Body of pancreas (tissue), 4 donors: ENCODE data around the gene PCDHGA4. TPM values are rescaled to one million over a fixed set of nuclear protein-coding genes. Genes with fewer than 3 reads are reported as not detected.
"Not testable (repeated sequence)": the region's sequence is repeated elsewhere in the genome, so short reads cannot be mapped to it uniquely, and the experiment has no call there.

ENCODE experiments used
- ATAC-seq: fragments of 150-250 bp; one replicate; pipeline ENCODE4 v1.9.1; 2016
- DNase-seq, 4 donors: peaks; one replicate each; pipeline ENCODE4 v3.0.0-alpha.2; 2019
- H3K27ac ChIP-seq, 4 donors: fragments of 200-600 bp; sonication (generic); 1 replicate in 3 of 4; 2 replicates in 1 of 4; pipeline versions ENCODE4 v1.5.1 to v1.6.1; 2016 to 2019; ENCODE audit warnings: mild to moderate bottlenecking in 1 of 4, mixed read lengths in 1 of 4, moderate library complexity in 1 of 4
- H3K27me3 ChIP-seq, 2 donors: fragments of 200-600 bp; sonication (generic); one replicate each; pipeline ENCODE4 v1.6.0; 2016; ENCODE audit warnings: mild to moderate bottlenecking in 1 of 2
- H3K36me3 ChIP-seq, 2 donors: fragments of 200-600 bp; sonication (generic); replicated peaks in 1 of 2; 2 replicates each; pipeline ENCODE4 v1.5.1; 2016; ENCODE audit warnings: low read depth in 2 of 2; ENCODE audit not compliant: insufficient read depth in 1 of 2
- H3K4me1 ChIP-seq: fragments of 200-600 bp; sonication (generic); one replicate; pipeline ENCODE4 v1.6.0; 2016
- H3K4me3 ChIP-seq, 2 donors: fragments of 200-600 bp; sonication (generic); 1 replicate in 1 of 2; 2 replicates in 1 of 2; pipeline ENCODE4 v1.5.1; 2016 to 2019
- H3K9me3 ChIP-seq, 3 donors: fragments of 200-600 bp; sonication (generic); 1 replicate in 2 of 3; 2 replicates in 1 of 3; pipeline ENCODE4 v1.5.1; 2016
- POLR2A ChIP-seq, 3 donors: fragments of 450-650 bp; IDR thresholded peaks; one replicate each; pipeline ENCODE4 v1.6.1; 2016; ENCODE audit warnings: antibody characterized with exemption in 3 of 3, mild to moderate bottlenecking in 2 of 3
- WGBS, 2 donors: methylation state at CpG; one replicate each; pipeline ENCODE4 v1.1.5; 2017; 5-methylcytosine and 5-hydroxymethylcytosine counted together
- intact Hi-C: fragments of 100-400 bp; cut with DNase I; formaldehyde crosslinking; loops from one replicate; pipeline ENCODE4 v1.15.1; 2023
- total RNA-seq, 2 donors: library from RNA; depleted of rRNA; stranded (reverse); fragments of >200 nt; gene quantifications; one replicate each; pipeline ENCODE4 v1.1.0, GENCODE V29; 2016
- TF ChIP-seq, protein P1 (sequence below), 7 experiments: fragments of 450-650 bp in 4 of 7; fragments of 200-600 bp in 3 of 7; sonication (generic) in 3 of 7; IDR thresholded peaks; one replicate each; pipeline ENCODE4 v1.5.1; 2016 to 2019; ENCODE audit warnings: antibody characterized with exemption in 7 of 7

The PCDHGA4 gene
- total RNA-seq, 2 donors from 2014 or later: 6.7 to 10.9 TPM

DNA sequence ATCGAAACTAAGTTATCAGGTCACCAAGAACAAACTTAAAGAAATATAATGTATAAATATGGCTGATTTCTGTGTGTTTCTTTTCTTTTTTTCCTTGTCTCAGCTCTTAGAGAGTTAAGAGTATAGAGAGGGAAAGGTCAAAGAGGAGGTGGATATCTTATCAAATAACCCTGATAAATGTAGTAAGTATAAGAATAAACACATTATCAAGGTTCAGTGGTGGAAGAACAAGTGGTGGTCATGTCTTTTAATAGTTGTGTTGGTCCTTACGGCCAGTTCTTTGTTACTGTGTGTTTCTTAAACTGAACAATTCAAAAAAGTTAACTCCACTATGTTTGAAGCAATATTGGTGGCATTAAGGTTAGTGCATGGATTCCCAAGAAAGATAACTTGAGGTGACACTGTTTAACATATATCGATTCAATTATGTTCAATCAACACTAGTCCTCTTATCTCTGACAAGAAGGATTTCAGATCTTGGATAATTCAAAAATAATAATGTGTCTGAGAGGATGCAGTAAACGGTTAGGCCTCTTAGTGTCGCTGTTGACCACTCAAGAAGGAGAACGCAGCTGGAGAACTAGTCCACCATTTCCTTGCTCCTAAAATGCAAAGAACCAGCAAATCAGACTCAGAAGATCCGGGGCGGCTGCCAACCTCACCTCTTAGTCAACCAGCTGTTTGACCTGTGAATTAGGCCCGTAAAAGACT, 11.4 kb upstream of the PCDHGA4 start, which contains the start of gene PCDHGA3:
Gene PCDHGA3, plus strand, starts transcription at position 588 of the 711 bp plus-strand sequence. CDS start 205 bp downstream, outside the sequence.
- ATAC-seq (peak; percentile 40), DNase-seq (peak in 2 of 4 donors; percentile 26 to 44)
- intact Hi-C loops: no loop called here
- Histone ChIP-seq H3K9me3 (peaks cover 0 to 43% (median 4%) of the 10 kb centered on the region in 3 donors), H3K27me3 (no peaks in the 10 kb centered on the region), H3K36me3 (no peaks in the 10 kb centered on the region), H3K4me1 (no peaks in the 10 kb centered on the region), H3K27ac (no peak within 1 kb of the TSS), H3K4me3 (no peak within 1 kb of the TSS)
- TF ChIP-seq, protein P1, sequence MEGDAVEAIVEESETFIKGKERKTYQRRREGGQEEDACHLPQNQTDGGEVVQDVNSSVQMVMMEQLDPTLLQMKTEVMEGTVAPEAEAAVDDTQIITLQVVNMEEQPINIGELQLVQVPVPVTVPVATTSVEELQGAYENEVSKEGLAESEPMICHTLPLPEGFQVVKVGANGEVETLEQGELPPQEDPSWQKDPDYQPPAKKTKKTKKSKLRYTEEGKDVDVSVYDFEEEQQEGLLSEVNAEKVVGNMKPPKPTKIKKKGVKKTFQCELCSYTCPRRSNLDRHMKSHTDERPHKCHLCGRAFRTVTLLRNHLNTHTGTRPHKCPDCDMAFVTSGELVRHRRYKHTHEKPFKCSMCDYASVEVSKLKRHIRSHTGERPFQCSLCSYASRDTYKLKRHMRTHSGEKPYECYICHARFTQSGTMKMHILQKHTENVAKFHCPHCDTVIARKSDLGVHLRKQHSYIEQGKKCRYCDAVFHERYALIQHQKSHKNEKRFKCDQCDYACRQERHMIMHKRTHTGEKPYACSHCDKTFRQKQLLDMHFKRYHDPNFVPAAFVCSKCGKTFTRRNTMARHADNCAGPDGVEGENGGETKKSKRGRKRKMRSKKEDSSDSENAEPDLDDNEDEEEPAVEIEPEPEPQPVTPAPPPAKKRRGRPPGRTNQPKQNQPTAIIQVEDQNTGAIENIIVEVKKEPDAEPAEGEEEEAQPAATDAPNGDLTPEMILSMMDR (IDR thresholded peaks at IDR 0.05): peak in 5 of 7 experiments; percentile 18 to 36 (median 34)
- no peak for TF ChIP-seq POLR2A (IDR thresholded peaks at IDR 0.05)
- 21 to 25% methylated on average over 9 of the region's 9 CpGs for whole genome bisulfite sequencing, 2 donors

DNA sequence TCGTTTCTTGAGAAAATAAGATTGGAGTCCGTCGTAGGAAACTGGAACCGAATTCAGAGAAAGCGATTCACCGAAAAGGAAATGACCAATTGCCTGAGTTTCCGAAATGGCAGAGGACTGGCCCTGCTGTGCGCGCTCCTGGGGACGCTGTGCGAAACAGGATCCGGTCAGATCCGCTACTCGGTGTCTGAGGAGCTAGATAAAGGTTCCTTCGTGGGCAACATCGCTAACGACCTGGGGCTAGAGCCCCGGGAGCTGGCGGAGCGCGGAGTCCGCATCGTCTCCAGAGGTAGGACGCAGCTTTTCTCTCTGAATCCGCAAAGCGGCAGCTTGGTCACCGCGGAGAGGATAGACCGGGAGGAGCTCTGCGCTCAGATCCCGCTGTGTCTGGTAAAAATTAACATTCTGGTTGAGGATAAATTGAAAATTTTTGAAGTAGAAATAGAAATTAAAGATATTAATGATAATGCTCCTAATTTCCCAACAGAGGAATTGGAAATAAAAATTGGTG, 10.8 kb upstream of the PCDHGA4 start:
- peaks cover 0 to 38% (median 4%) of the 10 kb centered on the region in 3 donors for H3K9me3 ChIP-seq
- intact Hi-C loops: no loop called here
- ATAC-seq: no peak

DNA sequence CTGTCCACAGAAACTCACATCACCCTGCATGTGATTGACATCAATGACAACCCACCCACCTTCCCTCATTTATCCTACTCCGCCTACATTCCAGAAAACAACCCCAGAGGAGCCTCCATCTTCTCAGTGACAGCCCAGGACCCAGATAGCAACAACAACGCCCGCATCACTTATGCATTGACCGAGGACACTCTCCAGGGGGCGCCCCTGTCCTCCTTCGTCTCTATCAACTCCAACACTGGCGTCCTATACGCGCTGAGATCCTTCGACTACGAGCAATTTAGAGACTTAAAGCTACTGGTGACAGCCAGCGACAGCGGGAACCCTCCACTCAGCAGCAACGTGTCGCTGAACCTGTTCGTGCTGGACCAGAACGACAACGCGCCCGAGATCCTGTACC, 9.5 kb upstream of the PCDHGA4 start:
- Histone ChIP-seq H3K36me3 (no peaks in the 10 kb centered on the region), H3K27ac (no peak overlapping the region), H3K9me3 (peaks cover 0 to 30% (median 4%) of the 10 kb centered on the region in 3 donors), H3K27me3 (no peaks in the 10 kb centered on the region), H3K4me3 (no peak overlapping the region), H3K4me1 (no peaks in the 10 kb centered on the region)
- DNase-seq: no peak
- ATAC-seq: no peak
- intact Hi-C loops: no loop called here
- 24 to 48% methylated on average over 16 to 20 of the region's 20 CpGs for WGBS, 2 donors
- TF ChIP-seq, protein P1 (IDR thresholded peaks at IDR 0.05): no peak
- no peak for TF ChIP-seq POLR2A (IDR thresholded peaks at IDR 0.05)

More for the DNA sequence above, 10.8 kb upstream of the PCDHGA4 start:
- Histone ChIP-seq H3K27me3 (no peaks in the 10 kb centered on the region), H3K36me3 (no peaks in the 10 kb centered on the region), H3K27ac (no peak overlapping the region), H3K4me1 (no peaks in the 10 kb centered on the region), H3K4me3 (no peak overlapping the region)
- no peak for DNase-seq
- no peak for TF ChIP-seq POLR2A (IDR thresholded peaks at IDR 0.05)
- TF ChIP-seq, protein P1 (IDR thresholded peaks at IDR 0.05): no peak
- WGBS, 2 donors: 21 to 30% methylated on average over 30 to 31 of the region's 31 CpGs

DNA sequence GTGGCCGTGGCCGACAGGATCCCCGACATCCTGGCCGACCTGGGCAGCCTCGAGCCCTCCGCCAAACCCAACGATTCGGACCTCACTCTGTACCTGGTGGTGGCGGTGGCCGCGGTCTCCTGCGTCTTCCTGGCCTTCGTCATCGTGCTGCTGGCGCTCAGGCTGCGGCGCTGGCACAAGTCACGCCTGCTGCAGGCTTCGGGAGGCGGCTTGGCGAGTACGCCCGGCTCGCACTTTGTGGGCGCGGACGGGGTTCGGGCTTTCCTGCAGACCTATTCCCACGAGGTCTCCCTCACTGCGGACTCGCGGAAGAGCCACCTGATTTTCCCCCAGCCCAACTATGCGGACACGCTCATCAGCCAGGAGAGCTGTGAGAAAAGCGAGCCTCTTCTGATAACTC, 8.8 kb upstream of the PCDHGA4 start:
- H3K4me1 ChIP-seq, H3K4me3 ChIP-seq, DNase-seq, H3K27ac ChIP-seq, ATAC-seq, intact Hi-C loops, H3K27me3 ChIP-seq, H3K36me3 ChIP-seq: not testable (repeated sequence)
- H3K9me3 ChIP-seq: peaks cover 0 to 30% (median 4%) of the 10 kb centered on the region in 3 donors
- WGBS, 2 donors: 24 to 39% methylated on average over 8 to 24 of the region's 35 CpGs

DNA sequence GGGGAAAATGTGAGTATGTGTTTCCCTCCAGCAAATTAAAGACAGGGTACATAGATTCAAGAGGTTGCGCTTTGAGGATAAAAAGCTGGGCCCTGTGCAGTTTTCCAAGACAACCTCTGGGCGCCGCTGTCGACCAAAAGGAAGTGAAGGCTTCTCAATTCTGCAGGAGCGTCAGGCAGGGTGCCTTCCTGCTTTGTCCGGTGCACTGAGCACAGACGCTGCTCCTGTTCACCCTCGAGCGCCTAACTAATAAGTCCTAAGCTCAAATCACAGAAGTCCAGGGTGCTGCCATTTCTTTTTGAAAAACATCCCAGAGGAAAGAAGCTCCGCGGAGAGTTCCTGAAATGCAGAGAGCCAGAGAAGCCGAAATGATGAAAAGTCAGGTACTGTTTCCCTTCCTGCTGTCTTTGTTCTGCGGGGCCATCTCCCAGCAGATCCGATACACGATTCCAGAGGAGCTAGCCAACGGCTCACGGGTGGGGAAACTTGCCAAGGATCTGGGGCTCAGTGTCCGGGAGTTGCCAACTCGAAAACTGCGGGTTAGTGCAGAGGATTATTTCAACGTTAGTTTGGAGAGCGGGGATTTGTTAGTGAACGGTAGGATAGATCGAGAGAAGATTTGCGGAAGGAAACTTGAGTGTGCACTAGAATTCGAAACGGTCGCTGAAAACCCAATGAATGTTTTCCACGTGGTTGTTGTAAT, 4.8 kb upstream of the PCDHGA4 start, which contains the start of gene PCDHGB1:
Gene PCDHGB1, plus strand, starts transcription at position 183 of the 703 bp plus-strand sequence. Its CDS starts 162 bp downstream, at position 345.
- peak; percentile 31 to 54 (median 46) for DNase-seq
- peak; percentile 45 for ATAC-seq
- H3K4me1 ChIP-seq: no peaks in the 10 kb centered on the region
- WGBS, 2 donors: 13 to 30% methylated on average over 29 of the region's 29 CpGs
- no peaks in the 10 kb centered on the region for H3K36me3 ChIP-seq
- no peaks in the 10 kb centered on the region for H3K27me3 ChIP-seq
- peaks cover 0 to 47% (median 2%) of the 10 kb centered on the region in 3 donors for H3K9me3 ChIP-seq
- no peak within 1 kb of the TSS for H3K4me3 ChIP-seq
- intact Hi-C loops: no loop called here
- no peak for TF ChIP-seq POLR2A (IDR thresholded peaks at IDR 0.05)
- TF ChIP-seq, protein P1 (IDR thresholded peaks at IDR 0.05): peak in 6 of 7 experiments; percentile 13 to 41 (median 38)
- no peak within 1 kb of the TSS for H3K27ac ChIP-seq
